NCI-H1417 (cell line): Measurements from ENCODE around the gene A4GALT.
"Not testable (repeated sequence)": the region's sequence is repeated elsewhere in the genome, so short reads cannot be mapped to it uniquely, and the experiment has no call there.

ENCODE experiments used
- DNase-seq, 3 experiments: peaks; one replicate each; lab custom pipeline; 2025; lab: John Stamatoyannopoulos, UW

The A4GALT gene

GRCh38 chr22:42742940-42743339 lies 22.3 kb upstream of the A4GALT start:
- DNase-seq = no peak

DNA sequence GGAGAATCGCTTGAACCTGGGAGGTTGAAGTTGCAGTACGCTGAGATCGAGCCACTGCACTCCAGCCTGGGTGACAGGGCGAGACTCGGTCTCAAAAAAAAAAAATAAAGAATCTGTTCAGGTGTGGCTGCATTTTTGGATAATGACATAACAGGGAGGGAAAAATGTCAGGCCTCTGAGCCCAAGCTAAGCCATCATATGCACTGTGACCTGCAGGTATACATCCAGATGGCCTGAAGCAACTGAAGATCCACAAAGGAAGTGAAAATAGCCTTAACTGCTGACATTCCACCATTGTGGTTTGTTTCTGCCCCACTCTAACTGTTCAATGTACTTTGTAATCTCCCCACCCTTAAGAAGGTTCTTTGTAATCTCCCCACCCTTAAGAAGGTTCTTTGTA lies 19.6 kb upstream of the A4GALT start:
- DNase-seq = not testable (repeated sequence)

DNA sequence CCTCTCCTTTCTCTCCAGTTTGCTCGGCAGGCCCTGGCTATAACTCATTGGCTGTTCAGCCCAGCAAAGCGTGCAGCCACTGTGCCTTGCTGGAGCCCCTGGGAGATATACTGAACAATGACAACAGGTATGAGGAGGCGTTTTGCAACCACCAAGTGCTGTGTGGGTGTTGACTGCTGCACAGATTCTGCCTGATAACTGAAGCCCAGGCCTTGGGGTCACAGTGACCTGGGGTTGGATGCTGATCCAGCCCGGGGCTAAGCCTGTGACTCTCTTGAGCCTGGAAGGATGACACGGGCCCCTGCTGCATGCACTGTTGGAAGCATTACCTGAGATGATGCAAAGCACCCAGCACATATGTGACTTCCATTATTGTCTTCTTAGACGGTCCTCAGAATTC lies 13.7 kb upstream of the A4GALT start:
- no peak for DNase-seq

- DNase-seq = not testable (repeated sequence)
Observed at GRCh38 chr22:42733394-42733793, 12.7 kb upstream of the A4GALT start.

DNA sequence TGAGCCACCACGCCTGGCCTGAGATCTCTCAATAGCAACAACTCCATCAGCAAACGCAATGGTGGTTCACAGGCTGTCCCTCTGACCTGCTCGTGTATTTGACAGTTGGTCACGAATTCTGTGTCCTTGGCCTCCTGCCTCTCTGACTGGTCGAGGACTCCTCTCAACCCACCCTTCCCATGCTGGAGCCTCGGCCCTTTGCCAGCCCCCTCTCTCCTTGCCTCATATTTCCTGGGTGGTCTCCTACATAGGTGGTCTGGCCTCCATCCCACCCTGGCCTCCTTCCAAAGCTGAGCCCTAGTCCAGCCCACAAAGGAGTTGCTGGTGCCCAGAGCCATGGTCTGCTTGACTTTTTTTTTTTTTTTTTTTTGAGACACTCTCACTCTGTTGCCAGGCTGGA lies 11.4 kb upstream of the A4GALT start:
- DNase-seq = no peak

DNA sequence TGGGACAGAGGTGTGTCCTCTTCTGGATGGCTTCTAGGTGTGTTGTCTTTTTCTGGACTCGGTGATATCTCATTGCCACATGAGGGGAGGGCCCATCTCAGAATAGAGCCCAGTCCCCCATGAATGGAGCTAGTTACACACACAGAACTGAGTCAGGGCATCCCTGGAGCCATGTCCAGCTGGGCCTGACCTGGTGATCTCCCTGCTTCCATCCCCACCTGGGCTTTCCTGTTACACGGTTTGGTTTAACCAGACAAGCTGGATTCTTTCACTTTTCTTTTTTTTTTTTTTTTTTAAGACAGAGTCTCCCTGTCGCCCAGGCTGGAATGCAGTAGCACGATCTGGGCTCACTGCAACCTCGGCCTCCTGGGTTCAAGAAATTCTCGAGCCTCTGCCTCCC lies 6.1 kb upstream of the A4GALT start:
- DNase-seq = no peak

DNA sequence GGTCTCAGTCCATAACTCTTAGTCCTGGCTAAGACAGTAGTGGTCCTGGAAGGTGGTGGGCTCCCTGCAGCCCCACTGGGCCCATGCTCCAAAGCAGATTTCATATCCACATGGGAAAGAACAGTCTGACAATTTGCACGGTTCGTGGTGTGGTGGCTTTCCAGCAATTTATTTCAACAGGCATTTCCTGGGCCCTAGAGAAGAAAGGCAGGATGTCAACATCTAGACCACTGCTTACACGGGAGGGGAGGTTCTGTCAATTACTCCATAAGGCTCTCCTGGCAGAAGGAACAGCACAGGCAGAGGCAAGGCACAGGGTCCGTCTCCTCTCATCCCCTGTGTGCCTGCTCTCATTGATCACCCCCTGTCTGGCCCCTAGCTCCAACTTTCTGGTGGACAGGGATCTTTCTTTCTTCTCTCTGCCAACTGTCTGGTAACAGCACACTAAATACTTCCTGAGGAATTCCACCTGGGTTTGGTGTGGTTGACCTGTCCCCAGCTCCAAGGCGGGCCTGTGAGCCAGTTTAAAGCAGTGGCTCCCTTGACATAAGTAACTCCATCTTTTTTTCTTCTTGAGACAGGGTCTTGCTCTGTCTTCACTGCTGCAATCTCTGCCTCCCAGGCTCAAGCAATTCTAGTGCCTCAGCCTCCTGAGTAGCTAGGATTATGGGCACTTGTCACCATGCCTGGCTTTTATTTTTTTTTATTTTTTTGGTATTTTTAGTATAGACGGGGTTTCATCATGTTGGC lies 5.1 kb upstream of the A4GALT start:
- no peak for DNase-seq

DNA sequence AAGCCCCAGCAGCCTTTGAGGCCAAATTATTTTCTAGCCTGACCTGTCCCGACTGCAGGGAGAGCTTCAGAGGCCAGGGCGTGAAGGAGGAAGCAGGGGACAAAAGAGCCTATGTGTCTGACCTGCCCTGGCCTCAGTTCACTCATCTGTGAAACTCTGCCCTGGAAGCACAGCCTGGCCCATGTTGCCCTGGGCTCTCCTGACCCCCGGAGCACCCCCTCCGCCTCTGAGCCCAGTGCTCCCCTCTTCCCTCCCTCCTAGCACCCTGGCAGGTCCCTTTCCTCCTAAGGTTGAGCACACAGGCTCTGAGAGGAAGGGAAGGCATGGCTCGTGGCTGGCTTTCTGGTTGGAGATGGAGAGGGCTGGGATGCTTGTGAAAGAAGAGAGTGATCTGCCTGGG lies 3.4 kb upstream of the A4GALT start:
- DNase-seq = no peak

- no peak for DNase-seq
Observed at GRCh38 chr22:42721045-42721434, 370 bp upstream of the A4GALT start.

- peak in 1 of 3 experiments; percentile 6 for DNase-seq
Observed at GRCh38 chr22:42719656-42720262, 911 bp downstream of the A4GALT start.

DNA sequence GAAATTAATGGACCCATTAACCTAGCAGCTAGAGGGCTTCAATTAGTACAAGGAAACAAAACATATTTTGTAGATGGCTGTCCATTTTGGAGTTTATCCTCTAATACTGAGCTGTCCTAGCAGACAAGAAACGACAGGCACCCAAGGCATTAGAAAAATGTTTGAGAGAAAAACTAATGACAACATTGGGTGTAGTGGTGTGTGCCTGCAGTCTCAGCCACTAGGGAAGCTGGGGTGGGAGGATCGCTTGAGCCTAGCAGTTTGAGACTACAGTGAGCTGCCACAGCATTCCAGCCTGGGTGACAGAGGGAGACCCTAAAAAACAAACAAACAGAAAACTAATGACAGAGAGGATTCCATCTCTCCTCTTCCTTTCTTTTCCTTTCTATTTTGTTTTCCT lies 1.5 kb downstream of the A4GALT start:
- DNase-seq = no peak

GRCh38 chr22:42717197-42717928 lies 3.3 kb downstream of the A4GALT start:
- DNase-seq = peak in 2 of 3 experiments; percentile 3 to 70

DNA sequence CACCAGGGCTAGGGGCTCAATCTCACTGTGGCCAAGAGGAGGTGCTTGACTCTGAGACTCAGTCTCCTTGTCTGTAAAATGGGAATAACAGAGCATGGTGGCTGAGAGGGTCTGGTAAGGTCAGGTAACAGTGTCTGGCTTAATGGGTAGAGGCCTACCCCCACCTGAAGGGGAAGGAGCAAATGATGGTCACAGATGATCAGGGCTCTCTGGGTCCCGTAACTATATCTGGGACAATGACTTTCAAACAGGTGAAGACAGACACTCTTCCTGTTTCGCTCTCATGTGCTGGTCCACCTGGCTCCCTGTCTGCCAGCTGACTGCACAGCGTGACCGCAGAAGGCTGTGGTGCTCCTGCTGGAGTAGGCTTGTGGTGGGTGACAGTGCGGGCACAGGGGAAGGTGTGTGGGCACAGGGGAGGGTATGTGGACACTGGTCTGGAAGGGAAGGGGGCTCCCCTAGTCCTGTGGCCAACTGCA lies 4.0 kb downstream of the A4GALT start:
- DNase-seq = peak in 1 of 3 experiments; percentile 31

DNA sequence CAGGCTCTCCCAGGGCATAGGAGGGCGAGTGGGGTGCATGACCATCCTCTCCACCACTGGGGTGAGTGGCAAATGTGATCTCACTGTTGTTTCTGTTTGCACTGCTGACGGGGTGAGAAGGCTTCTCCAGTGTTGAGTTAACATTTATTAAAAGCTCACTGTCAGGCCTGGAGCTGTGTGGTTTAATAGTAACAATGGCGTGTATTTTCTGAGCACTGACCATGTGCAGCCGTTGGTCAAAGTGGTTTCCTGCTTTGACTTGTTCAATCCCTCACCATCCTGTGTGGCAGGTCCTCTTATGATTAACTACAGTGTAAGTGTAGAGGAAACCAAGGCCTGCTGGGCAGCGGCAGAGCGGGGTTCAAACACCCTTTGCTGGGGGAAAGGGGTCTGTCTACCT lies 4.4 kb downstream of the A4GALT start:
- DNase-seq = no peak

GRCh38 chr22:42714768-42715390 lies 5.8 kb downstream of the A4GALT start:
- DNase-seq = no peak

GRCh38 chr22:42714308-42714707 lies 6.4 kb downstream of the A4GALT start:
- DNase-seq = no peak

DNA sequence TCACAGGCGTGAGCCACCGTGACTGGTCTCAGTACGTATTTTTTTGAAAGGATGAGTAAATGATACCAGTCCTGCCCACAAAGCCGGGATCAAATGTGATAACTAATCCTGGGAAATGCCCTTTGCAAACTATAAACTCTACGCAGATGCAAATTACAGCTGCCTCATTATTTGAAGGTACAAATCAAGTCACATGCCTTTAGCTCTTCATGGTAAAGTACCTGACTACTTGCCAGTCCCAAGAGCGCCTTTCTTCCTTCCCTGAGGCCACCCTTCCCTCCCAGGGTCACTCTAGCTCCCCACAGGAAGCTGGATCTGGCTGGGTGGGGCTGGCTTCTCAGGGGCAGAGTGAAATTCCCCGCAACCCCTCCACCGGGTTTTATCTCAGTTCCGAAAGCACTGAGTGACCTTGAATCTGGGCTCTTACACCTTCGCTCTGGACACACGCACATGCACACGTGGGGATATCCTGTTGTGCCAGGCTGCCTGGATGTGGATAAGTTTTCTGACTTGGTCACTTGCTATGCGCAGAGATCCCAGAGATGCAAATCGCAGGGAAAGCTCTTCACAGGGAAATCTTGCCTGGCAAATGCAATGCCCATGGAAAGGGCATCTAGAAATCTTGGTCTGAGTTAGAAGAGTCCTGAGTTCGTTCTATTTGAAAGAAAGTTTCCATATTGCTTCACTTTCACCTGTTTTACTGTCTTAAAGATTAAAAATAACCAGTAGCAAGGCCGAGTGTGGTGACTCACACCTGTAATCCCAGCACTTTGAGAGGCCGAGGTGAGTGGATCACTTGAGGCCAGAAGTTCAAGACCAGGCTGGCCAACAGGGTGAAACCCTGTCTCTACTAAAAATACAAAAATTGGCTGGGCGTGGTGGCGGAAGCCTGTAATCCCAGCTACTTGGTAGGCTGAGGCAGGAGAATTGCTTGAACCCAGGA lies 8.5 kb downstream of the A4GALT start:
- DNase-seq = no peak

DNA sequence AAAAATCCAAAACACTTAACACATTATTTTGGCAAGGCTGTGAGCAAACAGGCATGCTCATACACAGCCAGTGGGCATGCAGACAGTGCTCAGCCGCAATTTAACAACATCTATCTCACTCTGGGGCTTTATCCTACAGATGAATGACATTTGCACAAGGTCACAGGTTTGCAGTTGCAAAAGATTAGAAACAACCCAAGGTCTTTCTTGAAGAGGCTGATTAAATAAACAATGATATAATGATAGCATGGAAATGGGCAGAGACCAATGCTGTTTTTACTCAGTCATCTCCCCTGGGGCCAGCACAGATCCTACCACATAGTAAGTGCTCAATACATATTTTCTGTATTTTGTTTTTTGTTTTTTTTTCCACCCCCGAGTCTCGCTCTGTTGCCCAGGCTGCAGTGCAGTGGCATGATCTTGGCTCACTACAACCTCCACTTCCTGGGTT lies 9.4 kb downstream of the A4GALT start:
- DNase-seq = no peak

GRCh38 chr22:42708417-42708816 lies 12.3 kb downstream of the A4GALT start:
- no peak for DNase-seq

DNA sequence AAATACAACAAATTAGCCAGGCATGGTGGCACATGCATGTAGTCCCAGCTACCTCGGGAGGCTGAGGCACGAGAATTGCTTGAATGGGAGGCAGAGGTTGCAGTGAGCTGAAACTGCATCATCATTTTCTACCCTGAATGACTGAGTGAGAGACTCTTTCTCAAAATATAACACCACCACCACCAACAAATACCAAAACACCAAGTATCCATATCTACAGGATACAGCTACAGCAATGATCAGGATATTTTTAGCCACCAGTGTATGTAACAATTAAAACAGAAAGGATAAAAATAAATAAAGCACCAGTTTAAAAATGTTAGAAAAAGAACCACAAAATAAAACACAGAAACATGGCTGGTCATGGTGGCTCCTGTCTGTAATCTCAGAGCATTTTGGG lies 13.2 kb downstream of the A4GALT start:
- no peak for DNase-seq

GRCh38 chr22:42704896-42705295 lies 15.8 kb downstream of the A4GALT start:
- no peak for DNase-seq
